Tibial nerve (tissue), 4 donors: ENCODE results near the gene ARHGEF19. TPM values are rescaled to one million over a fixed set of nuclear protein-coding genes. Genes with fewer than 3 reads are reported as not detected.

Experiments
- DNase-seq, 2 donors: peaks; one replicate each; pipeline ENCODE4 v3.0.0-alpha.2; 2019; ENCODE audit warnings: low spot score in 2 of 2
- H3K27ac ChIP-seq, 4 donors: fragments of 200-600 bp; sonication (generic) in 3 of 4; one replicate each; pipeline ENCODE4 v1.5.1; 2017 to 2019; ENCODE audit warnings: mild to moderate bottlenecking in 1 of 4
- H3K27me3 ChIP-seq, 2 donors: fragments of 200-600 bp; sonication (generic) in 1 of 2; one replicate each; pipeline versions ENCODE4 v1.5.1 to v1.6.0; 2017 to 2019
- H3K36me3 ChIP-seq, 3 donors: fragments of 200-600 bp; sonication (generic); one replicate each; pipeline ENCODE4 v1.5.1; 2018 to 2019
- H3K4me1 ChIP-seq, 4 donors: fragments of 200-600 bp; sonication (generic) in 3 of 4; one replicate each; pipeline ENCODE4 v1.5.1; 2017 to 2019
- H3K4me3 ChIP-seq, 4 donors: fragments of 200-600 bp; sonication (generic) in 3 of 4; one replicate each; pipeline ENCODE4 v1.5.1; 2017 to 2019; ENCODE audit warnings: mild to moderate bottlenecking in 1 of 4, moderate library complexity in 1 of 4
- H3K9me3 ChIP-seq, 4 donors: fragments of 200-600 bp; sonication (generic) in 3 of 4; one replicate each; pipeline ENCODE4 v1.5.1; 2017 to 2019
- EP300 ChIP-seq, 2 donors: sonication (generic); formaldehyde crosslinking; IDR thresholded peaks; one replicate each; pipeline ENCODE4 v1.6.1; 2017; ENCODE audit warnings: antibody characterized with exemption in 2 of 2, mild to moderate bottlenecking in 1 of 2
- POLR2A ChIP-seq, 2 donors: fragments of 450-650 bp; IDR thresholded peaks; one replicate each; pipeline ENCODE4 v1.6.1; 2017; ENCODE audit warnings: antibody characterized with exemption in 2 of 2, mild to moderate bottlenecking in 2 of 2, moderate library complexity in 2 of 2
- WGBS, 2 donors: methylation state at CpG; one replicate each; pipeline ENCODE4 v1.1.5; 2018; 5-methylcytosine and 5-hydroxymethylcytosine counted together
- total RNA-seq, 4 donors: library from RNA; depleted of rRNA; stranded (reverse); fragments of >200 nt; gene quantifications; one replicate each; pipeline ENCODE4 v1.1.0, GENCODE V29; 2016
- TF ChIP-seq, protein P1 (sequence below), 5 experiments: fragments of 200-600 bp in 3 of 5; fragments of 450-650 bp in 2 of 5; sonication (generic) in 3 of 5; IDR thresholded peaks; one replicate each; pipeline ENCODE4 v1.5.1; 2016 to 2019; ENCODE audit warnings: antibody characterized with exemption in 5 of 5, mild to moderate bottlenecking in 3 of 5, moderate library complexity in 2 of 5

Gene ARHGEF19
- total RNA-seq, 4 donors from 2014 or later = 7.8 to 19.3 (median 11.1) TPM

DNA sequence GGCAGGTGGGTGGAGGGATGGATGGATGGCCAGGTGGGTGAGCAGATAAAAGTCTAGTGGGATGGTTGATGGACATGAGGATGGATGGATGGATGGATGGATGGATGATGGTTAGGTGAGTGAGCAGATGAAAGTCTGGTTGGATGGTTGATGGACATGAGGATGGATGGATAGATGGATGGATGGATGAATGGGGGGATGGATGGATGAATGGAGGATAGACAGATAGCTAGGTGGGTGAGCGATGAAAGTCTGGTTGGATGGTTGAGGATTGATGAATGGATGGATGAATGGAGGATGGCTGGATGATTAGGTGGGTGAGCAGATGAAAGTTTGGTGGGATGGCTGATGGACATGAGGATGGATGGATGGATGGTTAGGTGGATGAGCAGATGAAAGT lies 9.0 kb upstream of the ARHGEF19 start:
- Histone ChIP-seq H3K4me1 (peaks cover 0 to 19% (median under 1%) of the 10 kb centered on the region in 4 donors), H3K36me3 (no peaks in the 10 kb centered on the region), H3K27me3 (peaks cover 0 to 4% of the 10 kb centered on the region in 2 donors), H3K27ac (no peak overlapping the region), H3K9me3 (no peaks in the 10 kb centered on the region), H3K4me3 (no peak overlapping the region)
- TF ChIP-seq EP300 (IDR thresholded peaks at IDR 0.05) = no peak
- TF ChIP-seq, protein P1, sequence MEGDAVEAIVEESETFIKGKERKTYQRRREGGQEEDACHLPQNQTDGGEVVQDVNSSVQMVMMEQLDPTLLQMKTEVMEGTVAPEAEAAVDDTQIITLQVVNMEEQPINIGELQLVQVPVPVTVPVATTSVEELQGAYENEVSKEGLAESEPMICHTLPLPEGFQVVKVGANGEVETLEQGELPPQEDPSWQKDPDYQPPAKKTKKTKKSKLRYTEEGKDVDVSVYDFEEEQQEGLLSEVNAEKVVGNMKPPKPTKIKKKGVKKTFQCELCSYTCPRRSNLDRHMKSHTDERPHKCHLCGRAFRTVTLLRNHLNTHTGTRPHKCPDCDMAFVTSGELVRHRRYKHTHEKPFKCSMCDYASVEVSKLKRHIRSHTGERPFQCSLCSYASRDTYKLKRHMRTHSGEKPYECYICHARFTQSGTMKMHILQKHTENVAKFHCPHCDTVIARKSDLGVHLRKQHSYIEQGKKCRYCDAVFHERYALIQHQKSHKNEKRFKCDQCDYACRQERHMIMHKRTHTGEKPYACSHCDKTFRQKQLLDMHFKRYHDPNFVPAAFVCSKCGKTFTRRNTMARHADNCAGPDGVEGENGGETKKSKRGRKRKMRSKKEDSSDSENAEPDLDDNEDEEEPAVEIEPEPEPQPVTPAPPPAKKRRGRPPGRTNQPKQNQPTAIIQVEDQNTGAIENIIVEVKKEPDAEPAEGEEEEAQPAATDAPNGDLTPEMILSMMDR (IDR thresholded peaks at IDR 0.05) = no peak
- TF ChIP-seq POLR2A (IDR thresholded peaks at IDR 0.05) = no peak
- DNase-seq = no peak
- 90 to 96% methylated on average over 1 of the region's 1 CpG for WGBS, 2 donors

DNA sequence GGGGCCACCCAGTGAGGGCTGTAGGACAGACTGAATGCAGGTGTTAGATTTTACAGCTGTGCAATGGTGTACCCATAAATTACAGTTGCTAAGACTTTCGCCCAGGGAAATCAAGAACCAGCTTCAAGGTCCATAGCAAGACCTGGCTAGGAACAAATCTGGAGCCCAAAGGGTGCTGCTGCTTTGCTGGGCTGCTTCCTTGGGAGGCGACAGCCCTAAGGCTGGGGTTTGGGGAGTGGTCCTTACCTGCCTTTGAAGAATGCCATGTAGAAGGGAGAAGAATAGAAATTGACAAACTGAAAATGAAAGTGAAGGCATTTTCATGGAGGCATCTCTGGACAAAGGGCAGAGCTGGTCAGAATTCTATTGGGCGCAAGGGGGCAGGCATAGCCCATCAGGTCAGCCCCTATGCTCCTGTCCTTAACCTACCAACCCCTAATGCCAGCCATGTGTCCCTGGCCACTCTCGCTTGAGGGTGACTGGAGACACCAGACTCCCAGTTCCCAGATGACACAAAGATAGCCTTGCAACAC lies 7.6 kb upstream of the ARHGEF19 start:
- TF ChIP-seq POLR2A (IDR thresholded peaks at IDR 0.05) = no peak
- no peak for TF ChIP-seq EP300 (IDR thresholded peaks at IDR 0.05)
- TF ChIP-seq, protein P1 (IDR thresholded peaks at IDR 0.05) = no peak
- 87 to 88% methylated on average over 4 of the region's 4 CpGs for WGBS, 2 donors
- H3K27ac ChIP-seq = no peak overlapping the region
- no peaks in the 10 kb centered on the region for H3K36me3 ChIP-seq
- DNase-seq = no peak
- no peaks in the 10 kb centered on the region for H3K9me3 ChIP-seq
- no peaks in the 10 kb centered on the region for H3K27me3 ChIP-seq
- peaks cover 0 to 25% (median 4%) of the 10 kb centered on the region in 4 donors for H3K4me1 ChIP-seq
- H3K4me3 ChIP-seq = no peak overlapping the region

DNA sequence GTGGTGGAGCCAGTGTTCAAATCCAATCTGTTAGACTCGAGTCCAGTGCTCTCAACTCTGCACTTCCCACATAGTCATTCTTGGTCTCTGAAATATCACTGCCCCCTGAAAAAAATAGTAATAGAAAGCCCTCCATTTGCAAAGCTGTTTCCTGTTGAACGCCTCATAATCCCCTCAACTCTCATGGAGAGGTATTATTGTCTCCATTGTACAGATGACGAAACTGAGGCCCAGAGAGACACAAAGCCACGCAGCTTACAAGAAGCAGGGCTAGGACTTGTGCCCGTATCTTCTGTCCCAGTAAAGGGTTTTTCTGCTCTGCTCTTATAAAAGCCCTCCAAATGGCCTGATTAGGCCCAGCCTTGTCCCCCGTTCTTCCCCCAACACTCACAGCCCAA lies 6.2 kb upstream of the ARHGEF19 start:
- TF ChIP-seq EP300 (IDR thresholded peaks at IDR 0.05) (no peak), POLR2A (IDR thresholded peaks at IDR 0.05) (no peak)
- TF ChIP-seq, protein P1 (IDR thresholded peaks at IDR 0.05) = no peak
- Histone ChIP-seq H3K9me3 (no peaks in the 10 kb centered on the region), H3K4me1 (peaks cover 0 to 25% (median 4%) of the 10 kb centered on the region in 4 donors), H3K27me3 (no peaks in the 10 kb centered on the region), H3K27ac (no peak overlapping the region), H3K4me3 (no peak overlapping the region), H3K36me3 (no peaks in the 10 kb centered on the region)
- DNase-seq = no peak
- WGBS, 2 donors = 94 to 95% methylated on average over 6 of the region's 6 CpGs

DNA sequence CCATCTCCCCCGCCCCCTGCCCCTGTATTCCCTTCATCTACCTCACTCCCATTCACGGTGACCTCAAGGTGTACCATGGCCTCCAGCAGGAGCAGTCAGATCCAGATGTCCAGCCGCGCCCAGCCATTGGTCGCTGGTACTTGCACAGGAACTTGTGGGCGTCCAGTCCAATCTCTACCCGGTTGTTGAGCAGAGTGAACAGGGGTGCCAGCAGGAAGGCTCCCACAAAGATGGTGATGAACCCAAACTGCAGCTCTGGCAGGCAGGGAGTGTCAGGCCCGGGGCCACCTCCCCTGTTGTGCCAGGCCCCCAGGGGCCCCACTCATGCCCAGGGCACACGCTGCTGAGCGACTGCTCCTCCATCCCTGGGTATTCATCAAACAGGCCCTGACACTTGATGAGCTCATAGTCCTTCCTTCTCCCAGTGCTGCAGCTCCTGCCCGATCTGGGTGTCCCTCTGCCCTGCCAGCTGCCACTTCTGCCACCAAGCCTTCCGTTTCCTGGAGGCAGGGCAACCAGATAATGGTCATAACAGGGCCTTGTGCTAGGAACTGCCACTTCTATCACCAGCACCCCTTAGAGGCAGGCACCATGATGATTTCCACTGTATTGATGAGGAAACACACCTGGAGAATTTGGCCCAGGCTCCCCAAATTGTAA lies 5.7 kb upstream of the ARHGEF19 start:
- peak overlapping the region in 1 of 4 donors; percentile 62 for H3K4me3 ChIP-seq
- TF ChIP-seq POLR2A (IDR thresholded peaks at IDR 0.05) (no peak), EP300 (IDR thresholded peaks at IDR 0.05) (no peak)
- TF ChIP-seq, protein P1 (IDR thresholded peaks at IDR 0.05) = no peak
- WGBS, 2 donors = 80 to 84% methylated on average over 11 to 12 of the region's 12 CpGs
- no peaks in the 10 kb centered on the region for H3K36me3 ChIP-seq
- H3K4me1 ChIP-seq = peaks cover 0 to 25% (median 4%) of the 10 kb centered on the region in 4 donors
- no peak for DNase-seq
- peak overlapping the region; percentile 37 to 76 (median 58) for H3K27ac ChIP-seq
- H3K27me3 ChIP-seq = no peaks in the 10 kb centered on the region
- no peaks in the 10 kb centered on the region for H3K9me3 ChIP-seq

DNA sequence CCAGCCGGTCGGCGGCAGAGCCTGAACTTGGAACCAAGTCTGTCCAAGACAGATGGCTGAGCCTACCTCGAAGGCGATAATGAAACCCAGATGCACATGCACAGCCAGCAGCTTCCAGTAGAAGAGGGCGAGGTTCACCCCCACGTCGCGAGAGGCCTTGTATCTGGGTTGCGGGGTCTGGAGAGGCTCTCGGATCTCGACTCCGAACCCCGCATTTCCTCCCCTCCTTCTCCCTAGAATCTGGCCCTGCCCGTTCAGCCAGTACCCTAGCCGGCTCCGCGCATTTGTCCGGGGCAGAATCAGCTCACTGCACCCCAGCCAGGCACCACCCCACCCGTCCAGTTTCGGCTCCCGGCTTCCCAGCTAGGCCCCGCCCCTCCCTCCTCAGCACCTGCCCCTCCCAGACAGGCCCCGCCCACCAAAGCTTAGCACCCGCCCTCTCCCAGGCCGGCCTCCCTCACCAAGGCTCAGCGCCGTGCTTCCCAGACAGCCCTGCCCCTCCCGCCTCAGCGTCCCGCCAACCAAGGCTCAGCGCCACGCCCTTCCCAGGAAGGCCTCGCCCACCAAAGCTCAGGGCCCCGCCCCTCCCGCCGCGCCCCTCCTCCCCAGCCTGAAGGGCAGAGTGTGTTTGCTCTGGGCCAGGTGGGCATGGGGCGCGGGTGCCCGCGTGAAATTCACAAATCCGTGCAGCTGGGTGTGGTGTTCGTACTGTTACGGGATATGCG lies 4.8 kb upstream of the ARHGEF19 start:
- WGBS, 2 donors = 2 to 3% methylated on average over 20 to 34 of the region's 46 CpGs
- DNase-seq = peak; percentile 98
- H3K4me3 ChIP-seq = peak overlapping the region; percentile 31 to 62 (median 41)
- H3K4me1 ChIP-seq = peaks cover 0 to 25% (median 4%) of the 10 kb centered on the region in 4 donors
- TF ChIP-seq, protein P1 (IDR thresholded peaks at IDR 0.05) = no peak
- TF ChIP-seq POLR2A (IDR thresholded peaks at IDR 0.05) = peak in 1 of 2 donors; percentile 43
- TF ChIP-seq EP300 (IDR thresholded peaks at IDR 0.05) = peak in 1 of 2 donors; percentile 16
- no peaks in the 10 kb centered on the region for H3K9me3 ChIP-seq
- H3K27ac ChIP-seq = peak overlapping the region; percentile 37 to 76 (median 60)
- H3K27me3 ChIP-seq = no peaks in the 10 kb centered on the region
- H3K36me3 ChIP-seq = no peaks in the 10 kb centered on the region
